HG02981 (cell line): ENCODE data around the gene USP21.

Experiments
- ATAC-seq: cut with Tn5 transposase; IDR thresholded peaks from one replicate; pipeline ENCODE4 v1.9.1; 2021; ENCODE audit warnings: mild to moderate bottlenecking, moderate library complexity; ENCODE audit not compliant: unreplicated experiment

USP21 gene

DNA sequence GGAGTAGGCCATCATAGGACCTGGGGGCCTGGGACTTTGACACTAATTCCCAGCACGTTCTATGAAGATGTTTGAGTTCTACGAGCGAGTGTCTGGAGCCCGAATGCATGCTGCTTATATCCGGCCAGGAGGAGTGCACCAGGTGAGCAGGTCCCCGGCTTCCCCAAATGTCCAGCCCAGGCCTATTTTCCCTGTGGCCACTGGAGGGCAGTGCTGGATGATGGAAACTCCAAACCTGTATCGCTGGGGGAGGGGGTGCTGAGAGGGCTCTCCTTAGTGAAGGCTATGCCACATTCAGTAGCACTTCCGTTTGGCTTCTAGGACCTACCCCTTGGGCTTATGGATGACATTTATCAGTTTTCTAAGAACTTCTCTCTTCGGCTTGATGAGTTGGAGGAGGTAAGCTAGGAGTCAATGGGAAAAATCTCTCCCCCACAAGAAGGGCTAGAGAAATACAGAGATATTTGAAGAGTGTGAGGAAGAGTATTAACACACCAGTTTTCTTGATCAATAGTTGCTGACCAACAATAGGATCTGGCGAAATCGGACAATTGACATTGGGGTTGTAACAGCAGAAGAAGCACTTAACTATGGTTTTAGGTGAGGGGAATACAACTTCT, 50.6 kb downstream of the USP21 start:
- ATAC-seq = no peak

GRCh38 chr1:161214369-161214768, 55.1 kb downstream of the USP21 start:
- no peak for ATAC-seq

- ATAC-seq = no peak
These were observed 55.8 kb downstream of the USP21 start, which contains the start of gene FCER1G for GRCh38 chr1:161215076-161215475. Gene FCER1G (plus strand): TSS chr1:161215295. CDS start chr1:161215322, 27 bp downstream.
